Panc1 (cell line): ENCODE results near the gene FGF14. TPM values are rescaled to one million over a fixed set of nuclear protein-coding genes. Genes with fewer than 3 reads are reported as not detected.

Source experiments
- ATAC-seq: fragments of 200-7000 bp; cut with Tn5 transposase; 2 replicates; pipeline ENCODE4 v1.9.1; 2020; ENCODE audit warnings: mild to moderate bottlenecking, moderate library complexity
- BruUV-seq: library from RNA; stranded (reverse); fragments of 400-500 nt; replicated peaks from 2 replicates; lab custom pipeline; 2021; lab: Mats Ljungman, UMichigan
- CTCF ChIA-PET: fragments of 300-600 bp; sonication (Branson Sonifier 250); formaldehyde crosslinking; loops from one replicate; lab custom pipeline; 2022; ENCODE audit warnings: antibody characterized with exemption; lab: Charles Lee
- POLR2A ChIA-PET: fragments of 300-600 bp; sonication (Branson Sonifier 250); formaldehyde crosslinking; loops from one replicate; lab custom pipeline; 2022; ENCODE audit warnings: antibody characterized with exemption; lab: Charles Lee
- DNase-seq: peaks from one replicate; pipeline ENCODE4 v3.0.0-alpha.2; 2010; ENCODE audit warnings: low read depth, low spot score
- H3K27ac ChIP-seq: 2 replicates; pipeline ENCODE4 v1.5.1; 2011; ENCODE audit warnings: mild to moderate bottlenecking, low read length, inconsistent platforms
- H3K27me3 ChIP-seq: fragments of 200-500 bp; sonication (Bioruptor generic); 2 replicates; pipeline ENCODE4 v1.6.0; 2014; ENCODE audit warnings: low read length, inconsistent platforms; ENCODE audit not compliant: control insufficient read depth, insufficient read depth
- H3K36me3 ChIP-seq: fragments of 200-500 bp; sonication (Bioruptor generic); 2 replicates; pipeline ENCODE4 v1.5.1; 2014; ENCODE audit warnings: inconsistent platforms, mild to moderate bottlenecking, low read length, moderate library complexity; ENCODE audit not compliant: control insufficient read depth, insufficient read depth
- H3K4me1 ChIP-seq: 2 replicates; pipeline ENCODE4 v1.5.1; 2011; ENCODE audit warnings: inconsistent platforms, mild to moderate bottlenecking, low read length, moderate library complexity; ENCODE audit not compliant: control insufficient read depth, insufficient read depth
- H3K4me3 ChIP-seq, 2 experiments: 2 replicates each; pipeline ENCODE4 v1.5.1; 2011 to 2012; ENCODE audit warnings: low read depth in 2 of 2, low read length in 2 of 2, mild to moderate bottlenecking in 2 of 2, inconsistent platforms in 1 of 2, moderate library complexity in 1 of 2
- H3K9me3 ChIP-seq: fragments of 200-500 bp; sonication (Bioruptor generic); 2 replicates; pipeline ENCODE4 v1.5.1; 2014; ENCODE audit warnings: low read depth, mild to moderate bottlenecking, inconsistent platforms, low read length, moderate library complexity; ENCODE audit not compliant: control insufficient read depth, insufficient read depth
- CTCF ChIP-seq: fragments of 450-650 bp; IDR thresholded peaks from 2 replicates; pipeline ENCODE4 v1.5.1; 2017; ENCODE audit warnings: mild to moderate bottlenecking
- POLR2AphosphoS5 ChIP-seq: IDR thresholded peaks from 2 replicates; pipeline ENCODE4 v1.6.1; 2012; ENCODE audit warnings: mild to moderate bottlenecking, low read depth, low read length, moderate library complexity
- REST ChIP-seq, 2 experiments: IDR thresholded peaks; 2 replicates each; pipeline ENCODE4 v1.6.1; 2011 to 2012; ENCODE audit warnings: low read depth in 2 of 2, control low read depth in 1 of 2, low read length in 1 of 2, mild to moderate bottlenecking in 1 of 2, moderate library complexity in 1 of 2; ENCODE audit not compliant: insufficient read depth in 1 of 2
- SIN3A ChIP-seq: IDR thresholded peaks from 2 replicates; pipeline ENCODE4 v1.6.1; 2012; ENCODE audit warnings: low read depth, mild to moderate bottlenecking, low read length, moderate library complexity, borderline replicate concordance; ENCODE audit not compliant: insufficient read depth
- TCF7L2 ChIP-seq: IDR thresholded peaks from 2 replicates; pipeline ENCODE4 v1.6.1; 2011; ENCODE audit warnings: mild to moderate bottlenecking, low read depth, low read length, inconsistent platforms
- in situ Hi-C: cut with HindIII; loops from 2 replicates; pipeline ENCODE4 v1.10.0; 2016; ENCODE audit warnings: low sequenced_read_pairs, low pct_unique_long_range_greater_than_20kb
- intact Hi-C: fragments of 100-400 bp; cut with micrococcal nuclease; formaldehyde crosslinking; loops from one replicate; pipeline ENCODE4 v1.10.0; 2022; ENCODE audit not compliant: unreplicated experiment
- total RNA-seq: library from RNA; stranded (reverse); gene quantifications from one replicate; pipeline ENCODE4 v1.2.1, GENCODE V29; 2021; ENCODE audit not compliant: unreplicated experiment

The FGF14 gene
- total RNA-seq, 1 experiment from 2014 or later = 0.03 TPM

- no peaks in the 10 kb centered on the region for H3K27me3 ChIP-seq
- ATAC-seq = no peak
- TF ChIP-seq POLR2AphosphoS5 (no peak), REST (IDR thresholded peaks at IDR 0.05; ENCODE audit: insufficient read depth in 1 of 2, low read depth in 2 of 2, low read length in 1 of 2) (no peak), SIN3A (no peak), TCF7L2 (no peak), CTCF (no peak)
- ChIA-PET CTCF (no interaction called here), POLR2A (no interaction called here)
- intact Hi-C loops = no loop called here
- DNase-seq = no peak
- H3K4me3 ChIP-seq = no peak overlapping the region
- H3K36me3 ChIP-seq = no peaks in the 10 kb centered on the region
- no peaks in the 10 kb centered on the region for H3K4me1 ChIP-seq
- BruUV-seq = no TSS peak
- no peak overlapping the region for H3K27ac ChIP-seq
- no peaks in the 10 kb centered on the region for H3K9me3 ChIP-seq
- in situ Hi-C loops = no loop called here
Measured at GRCh38 chr13:101707659-101708058, 694.2 kb downstream of the FGF14 start.

- H3K4me3 ChIP-seq = no peak overlapping the region
- POLR2A ChIA-PET = no interaction called here
- no peaks in the 10 kb centered on the region for H3K27me3 ChIP-seq
- intact Hi-C loops = no loop called here
- H3K4me1 ChIP-seq = no peaks in the 10 kb centered on the region
- no peak overlapping the region for H3K27ac ChIP-seq
- H3K36me3 ChIP-seq = no peaks in the 10 kb centered on the region
- no peaks in the 10 kb centered on the region for H3K9me3 ChIP-seq
- CTCF ChIA-PET = no interaction called here
- no peak for DNase-seq
- TF ChIP-seq TCF7L2 (no peak), CTCF (no peak), POLR2AphosphoS5 (no peak), REST (IDR thresholded peaks at IDR 0.05; ENCODE audit: insufficient read depth in 1 of 2, low read depth in 2 of 2, low read length in 1 of 2) (no peak), SIN3A (no peak)
- in situ Hi-C loops = no loop called here
- BruUV-seq = no TSS peak
- no peak for ATAC-seq
Measured at GRCh38 chr13:101706651-101707050, 695.2 kb downstream of the FGF14 start.
